HG02588 (cell line): ENCODE results near the gene MGST2.
A peak's percentile ranks its signal among the peaks of the same experiment; 100 is the strongest.

ENCODE experiments used
- ATAC-seq: cut with Tn5 transposase; IDR thresholded peaks from one replicate; pipeline ENCODE4 v1.9.1; 2021; ENCODE audit warnings: mild to moderate bottlenecking, moderate library complexity; ENCODE audit not compliant: unreplicated experiment

MGST2 gene

DNA sequence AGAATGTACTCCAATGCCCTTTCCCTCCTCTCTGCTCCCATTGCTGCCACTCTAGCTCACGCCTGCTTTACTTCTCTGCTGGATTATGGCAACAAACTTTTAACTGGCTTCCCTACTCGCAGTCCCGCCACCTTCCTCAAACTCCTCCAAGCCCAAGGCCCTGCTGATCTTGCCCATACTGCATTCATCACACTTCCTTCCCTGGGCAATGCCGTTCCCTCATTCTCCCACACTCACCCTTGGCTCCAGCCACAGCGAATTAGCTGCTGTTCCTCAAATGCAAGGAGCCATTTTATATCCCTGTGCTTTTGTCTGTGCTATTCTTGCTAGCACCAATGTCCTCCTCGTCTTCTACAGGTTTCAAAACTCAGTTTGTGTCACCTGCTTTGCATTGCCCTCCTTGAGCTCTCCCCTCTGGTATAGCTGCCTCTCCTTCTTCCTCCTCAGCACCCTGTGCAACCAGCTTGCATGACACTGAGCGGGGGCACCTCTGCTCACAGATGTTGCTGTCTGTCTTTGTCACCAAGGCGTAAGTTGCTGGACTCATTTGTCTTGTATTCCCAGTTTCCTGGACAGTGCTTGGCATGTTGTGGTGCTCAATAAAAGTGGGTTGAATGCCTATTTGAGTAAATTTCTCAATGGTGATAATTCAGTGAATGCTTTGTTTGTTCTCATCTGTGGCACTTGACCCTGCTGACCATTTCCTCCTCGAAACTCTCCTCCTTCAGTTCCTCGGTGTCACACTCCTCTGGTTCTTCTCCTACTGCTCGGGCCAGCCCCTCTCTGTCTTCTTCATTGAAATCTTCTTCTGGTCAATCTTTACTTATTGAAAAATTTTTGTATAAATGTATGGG lies 22.4 kb upstream of the MGST2 start:
- ATAC-seq, result no peak

DNA sequence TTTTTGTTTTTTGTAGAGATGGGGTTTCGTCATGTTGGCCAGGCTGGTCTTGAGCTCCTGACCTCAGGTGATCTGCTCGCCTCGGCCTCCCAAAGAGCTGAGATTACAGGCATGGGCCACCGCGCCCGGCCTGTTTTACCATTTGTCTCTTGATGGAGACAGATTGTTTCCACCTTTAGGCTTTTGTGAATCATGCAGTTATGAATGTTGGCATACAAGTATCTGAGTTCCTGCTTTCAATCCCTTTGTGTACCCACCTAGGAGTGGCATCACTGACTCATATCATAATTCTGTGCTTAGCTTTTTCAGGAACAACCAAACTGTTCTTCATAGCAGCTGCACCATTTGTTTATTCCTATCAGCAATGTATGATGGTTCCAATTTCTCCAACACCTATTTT lies 20.2 kb upstream of the MGST2 start:
- no peak for ATAC-seq

DNA sequence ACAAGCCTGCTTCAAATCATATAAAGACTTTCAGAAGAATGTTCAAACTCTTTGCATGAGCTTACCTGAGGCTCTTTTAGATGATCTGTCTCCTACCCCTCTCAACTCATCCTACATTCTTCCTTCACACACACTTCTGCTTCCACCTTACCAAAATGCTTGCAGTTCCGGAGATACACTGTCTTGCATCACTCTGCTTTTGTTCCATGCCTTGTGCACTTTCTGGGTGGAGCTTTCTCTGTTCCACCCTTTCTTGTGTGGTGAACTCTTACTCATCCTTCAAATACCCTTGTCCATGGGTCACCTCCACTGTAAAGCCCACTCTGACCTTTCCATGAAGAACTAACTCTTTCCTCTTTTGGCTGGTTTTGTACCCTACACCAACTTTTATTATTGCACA lies 18.4 kb upstream of the MGST2 start:
- no peak for ATAC-seq

- ATAC-seq, result no peak
Observed at GRCh38 chr4:139647952-139648351, 17.7 kb upstream of the MGST2 start.

GRCh38 chr4:139651282-139652194 lies 14.1 kb upstream of the MGST2 start:
- peak; percentile 86 for ATAC-seq

DNA sequence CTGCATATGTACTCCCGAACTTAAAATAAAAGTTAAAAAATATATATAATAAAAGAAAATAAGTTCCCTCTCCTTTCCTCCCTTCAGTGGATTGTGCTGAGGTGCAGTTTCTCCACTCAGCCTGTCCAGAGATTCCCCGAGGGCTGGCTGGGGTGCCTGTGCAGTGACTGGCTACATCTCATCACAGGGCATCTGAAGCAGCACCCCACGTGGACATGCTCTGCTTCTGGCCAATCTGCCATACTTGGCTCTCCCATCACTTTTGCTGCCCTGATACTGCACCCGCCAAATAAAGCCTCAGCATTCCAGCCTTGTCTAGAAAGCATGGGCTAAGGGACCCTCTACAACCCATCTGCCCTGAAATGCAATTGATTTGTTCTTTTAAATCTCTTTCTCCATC lies 11.1 kb upstream of the MGST2 start:
- ATAC-seq, result no peak

DNA sequence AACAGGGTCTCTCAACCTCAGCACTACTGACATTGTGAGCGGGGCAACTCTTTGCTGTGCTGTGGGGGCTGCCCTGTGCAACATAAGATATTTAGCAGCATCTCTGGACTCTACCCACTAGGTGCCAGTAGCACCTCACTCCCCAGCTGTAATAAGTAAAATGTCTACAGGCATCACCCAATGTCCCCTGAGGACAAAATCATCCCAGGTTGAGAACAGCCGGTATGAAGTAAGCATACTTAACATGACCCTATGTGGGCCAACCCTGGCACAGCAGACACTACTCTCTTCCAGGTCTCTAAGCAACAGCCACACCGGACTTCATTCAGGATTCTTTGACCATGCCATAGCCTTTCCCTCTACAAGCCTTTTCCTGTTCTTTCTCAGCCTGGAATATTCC lies 10.5 kb upstream of the MGST2 start:
- ATAC-seq, result no peak

GRCh38 chr4:139656614-139657486 lies 8.8 kb upstream of the MGST2 start:
- peak; percentile 80 for ATAC-seq

DNA sequence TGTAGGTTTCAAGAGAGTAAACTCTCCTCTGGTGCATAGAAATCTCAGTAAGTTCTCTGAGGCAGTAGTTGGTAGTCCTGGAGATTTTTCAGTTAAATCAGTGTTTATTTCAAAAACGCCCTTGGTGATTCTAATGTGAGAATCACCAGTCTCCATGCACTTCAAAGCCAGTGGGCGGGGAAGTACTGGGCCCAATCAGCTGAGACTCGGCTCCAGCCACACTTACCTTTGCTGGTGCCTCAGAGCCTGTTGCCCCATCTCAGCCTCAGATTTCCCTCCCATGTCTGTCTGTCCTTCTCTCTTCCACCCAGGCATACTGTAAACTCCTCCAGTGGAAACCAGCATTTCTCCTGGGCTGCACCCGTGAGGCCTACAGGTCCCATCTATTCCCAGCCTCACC lies 7.4 kb upstream of the MGST2 start:
- no peak for ATAC-seq

DNA sequence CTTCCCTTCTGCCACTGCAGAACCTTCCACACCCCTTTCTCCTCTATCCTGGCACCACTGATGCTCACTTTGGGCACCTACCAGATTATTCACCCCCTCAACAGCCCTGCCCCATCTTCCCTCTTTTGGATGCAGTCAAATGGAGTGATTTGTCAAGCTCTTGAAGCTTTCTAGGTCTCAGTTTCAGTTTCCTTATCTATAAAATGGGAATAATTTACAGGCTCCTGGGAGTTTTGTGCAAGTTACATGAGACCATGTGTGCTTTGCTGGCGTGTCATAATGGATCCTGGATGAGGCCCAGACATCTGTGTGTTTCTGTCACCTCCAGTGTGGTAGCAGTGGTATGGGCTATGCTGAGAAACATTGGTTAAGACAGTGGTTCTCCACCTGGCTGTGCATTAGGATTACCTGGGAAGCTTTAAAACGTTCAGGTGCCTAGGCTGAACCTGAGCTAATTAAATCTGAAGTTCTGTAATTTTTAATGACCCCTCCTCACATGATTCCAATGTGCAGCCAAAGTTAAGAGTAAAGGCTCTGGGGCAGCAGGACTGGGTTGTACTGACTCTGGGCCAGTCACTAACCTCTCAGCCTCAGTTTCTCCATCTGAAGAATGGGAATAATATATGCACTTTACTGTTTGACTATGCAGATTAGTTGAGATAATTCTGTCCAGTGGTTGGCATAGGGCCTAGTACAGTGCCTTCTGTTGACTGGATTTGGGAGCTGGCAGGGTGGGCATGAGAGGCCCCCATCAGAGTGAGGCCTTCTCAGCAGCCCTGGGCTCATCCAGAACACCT lies 6.8 kb upstream of the MGST2 start:
- ATAC-seq, result no peak

DNA sequence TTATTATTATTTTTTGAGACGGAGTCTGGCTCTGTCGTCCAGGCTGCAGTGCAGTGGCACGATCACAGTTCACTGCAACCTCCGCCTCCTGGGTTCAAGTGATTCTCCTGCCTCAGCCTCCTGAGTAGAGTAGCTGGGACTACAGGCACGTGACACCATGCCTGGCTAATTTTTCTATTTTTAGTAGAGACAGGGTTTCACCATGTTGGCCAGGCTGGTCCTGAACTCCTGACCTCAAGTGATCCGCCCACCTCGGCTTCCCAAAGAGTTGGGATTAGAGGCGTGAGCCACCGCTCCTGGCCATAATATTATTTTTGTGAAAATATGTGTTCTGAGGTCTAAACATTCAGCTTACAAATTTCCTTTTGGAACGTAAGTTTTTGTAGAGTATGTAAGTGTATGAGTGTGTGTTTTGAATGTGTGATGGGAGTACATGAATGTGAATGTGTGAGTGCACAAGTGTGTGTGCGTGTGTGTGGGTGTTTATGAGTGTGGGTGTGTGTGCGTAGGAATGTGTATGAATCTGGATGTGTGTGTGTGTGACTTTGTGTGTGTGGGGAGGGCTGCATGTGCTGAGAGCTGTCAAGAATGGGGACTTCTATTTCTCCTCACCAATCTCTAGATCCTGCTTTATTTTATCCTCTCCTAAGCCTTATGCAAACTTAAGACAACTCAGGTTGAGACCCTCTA lies 5.7 kb upstream of the MGST2 start:
- ATAC-seq, result no peak

DNA sequence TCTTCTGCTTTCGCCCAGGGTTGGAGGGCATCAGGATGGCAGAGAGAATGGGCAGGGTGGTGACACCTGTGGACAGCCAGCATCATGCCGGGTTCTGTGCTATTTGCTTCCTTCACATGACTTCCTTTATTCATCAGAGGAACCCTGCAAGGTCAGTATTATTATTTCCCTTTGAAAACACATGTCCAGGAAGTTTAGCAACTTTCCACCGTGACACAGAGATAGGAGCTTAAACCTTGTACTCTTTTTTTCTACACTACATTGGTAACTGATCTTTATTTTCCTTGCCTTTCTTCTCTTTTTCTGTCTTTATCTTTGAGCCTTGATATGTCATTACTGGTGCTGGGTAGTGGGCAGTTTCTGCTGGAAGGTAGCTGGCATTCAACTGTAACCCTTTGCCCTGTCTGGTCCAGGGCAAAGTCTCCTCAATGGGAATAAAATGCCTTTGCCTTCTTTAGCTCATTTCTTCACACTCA lies 5.0 kb upstream of the MGST2 start:
- ATAC-seq, result no peak

DNA sequence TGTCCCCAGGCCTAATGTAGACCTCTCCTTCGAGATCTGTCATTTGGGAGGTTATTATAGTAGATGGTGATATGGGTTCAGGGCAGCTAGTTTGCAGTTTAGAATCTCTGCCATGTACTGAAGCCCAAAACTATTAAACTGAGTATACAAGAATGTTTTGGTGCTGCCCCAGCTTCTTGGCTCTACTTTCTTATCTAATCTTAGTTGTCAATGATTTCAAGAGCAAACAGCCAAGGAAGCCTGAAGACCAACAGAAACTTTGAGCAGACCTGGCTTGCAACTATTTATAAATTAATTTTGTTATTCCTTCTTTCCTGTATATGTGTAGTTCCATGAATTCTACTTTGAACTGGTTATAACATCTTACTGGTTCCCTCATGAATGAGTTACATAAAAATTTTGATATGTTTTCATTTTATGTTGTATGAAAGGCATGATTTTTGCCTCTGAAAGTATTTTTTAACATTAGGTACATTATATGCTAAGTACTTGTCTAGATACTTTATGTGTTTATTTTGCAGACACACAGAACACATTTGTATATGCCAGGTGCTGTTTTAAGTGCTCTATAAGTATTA lies 2.0 kb upstream of the MGST2 start:
- ATAC-seq, result no peak

GRCh38 chr4:139664442-139664841 lies 1.2 kb upstream of the MGST2 start:
- no peak for ATAC-seq

DNA sequence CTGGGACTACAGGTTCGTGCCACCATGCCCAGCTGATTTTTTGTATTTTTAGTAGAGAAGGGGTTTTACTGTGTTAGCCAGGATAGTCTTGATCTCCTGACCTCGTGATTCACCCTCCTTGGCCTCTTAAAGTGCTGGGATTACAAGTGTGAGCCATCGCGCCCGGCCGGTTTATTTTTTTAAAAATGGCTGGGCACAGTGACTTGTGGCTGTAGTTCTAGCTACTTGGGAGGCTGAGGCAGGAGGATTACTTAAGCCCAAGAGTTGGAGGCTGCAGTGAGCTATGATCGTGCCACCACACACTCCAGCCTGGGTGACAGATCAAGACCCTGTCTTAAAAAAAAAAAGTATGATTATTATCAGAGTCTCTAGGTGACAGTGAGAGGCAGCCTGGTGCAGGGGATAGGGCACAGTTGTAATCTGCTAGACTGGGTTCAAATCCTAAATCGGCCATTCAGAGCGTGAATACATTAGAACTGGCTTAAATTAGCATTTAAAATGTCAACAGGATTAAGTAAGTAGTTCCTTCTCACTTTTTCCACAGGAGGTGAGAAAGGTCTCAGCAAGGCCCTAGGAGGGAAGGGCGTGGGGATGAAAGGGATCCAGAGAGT lies 435 bp upstream of the MGST2 start:
- no peak for ATAC-seq

DNA sequence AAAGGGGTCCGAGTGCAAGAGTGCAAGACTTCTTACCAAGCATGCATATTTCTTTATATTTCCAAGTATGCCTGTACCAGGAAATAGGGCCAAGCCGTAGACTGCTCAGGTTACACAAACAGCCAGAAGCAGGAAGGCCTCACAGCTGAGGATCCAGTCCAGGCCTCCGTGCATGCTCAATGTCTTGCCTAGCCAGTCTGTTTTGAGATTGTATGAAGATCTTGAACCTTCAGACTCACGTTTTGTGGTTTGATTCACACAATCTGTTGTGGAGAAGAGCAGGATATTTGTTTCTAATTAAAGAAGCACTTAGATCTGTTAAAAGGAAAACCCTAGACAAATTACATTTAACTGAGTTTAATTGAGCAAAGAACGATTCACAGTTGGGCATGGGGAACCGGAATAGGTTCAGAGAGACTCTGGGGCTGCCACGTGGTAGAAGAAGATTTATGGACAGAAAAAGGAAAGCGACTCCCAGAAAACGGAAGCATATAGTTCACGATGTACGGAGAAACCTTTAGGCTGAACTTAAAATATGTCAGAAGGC lies 1.2 kb downstream of the MGST2 start:
- ATAC-seq, result no peak

DNA sequence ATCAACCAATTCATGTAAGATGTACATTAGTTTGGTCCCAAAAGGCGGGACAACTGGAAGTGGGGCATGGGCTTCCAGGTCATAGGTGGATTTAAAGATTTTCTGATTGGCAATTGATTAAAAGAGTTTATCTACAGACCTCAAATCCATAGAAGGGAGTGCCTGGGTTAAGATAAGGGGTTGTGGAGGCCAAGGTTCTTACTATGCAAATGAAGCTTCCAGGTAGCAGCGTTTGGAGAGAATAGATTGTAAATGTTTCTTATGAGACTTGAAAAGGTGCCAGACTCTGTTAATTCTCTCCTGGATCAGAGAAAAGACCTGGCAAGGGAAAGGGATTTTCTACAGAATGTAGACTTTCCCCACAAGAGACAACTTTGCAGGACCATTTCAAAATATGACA lies 2.4 kb downstream of the MGST2 start:
- no peak for ATAC-seq

GRCh38 chr4:139668658-139669201 lies 3.1 kb downstream of the MGST2 start:
- ATAC-seq, result no peak
